Measurements from ENCODE around the gene DENND6B.
"Not testable (repeated sequence)": the region's sequence is repeated elsewhere in the genome, so short reads cannot be mapped to it uniquely, and the experiment has no call there.

Gene DENND6B

DNA sequence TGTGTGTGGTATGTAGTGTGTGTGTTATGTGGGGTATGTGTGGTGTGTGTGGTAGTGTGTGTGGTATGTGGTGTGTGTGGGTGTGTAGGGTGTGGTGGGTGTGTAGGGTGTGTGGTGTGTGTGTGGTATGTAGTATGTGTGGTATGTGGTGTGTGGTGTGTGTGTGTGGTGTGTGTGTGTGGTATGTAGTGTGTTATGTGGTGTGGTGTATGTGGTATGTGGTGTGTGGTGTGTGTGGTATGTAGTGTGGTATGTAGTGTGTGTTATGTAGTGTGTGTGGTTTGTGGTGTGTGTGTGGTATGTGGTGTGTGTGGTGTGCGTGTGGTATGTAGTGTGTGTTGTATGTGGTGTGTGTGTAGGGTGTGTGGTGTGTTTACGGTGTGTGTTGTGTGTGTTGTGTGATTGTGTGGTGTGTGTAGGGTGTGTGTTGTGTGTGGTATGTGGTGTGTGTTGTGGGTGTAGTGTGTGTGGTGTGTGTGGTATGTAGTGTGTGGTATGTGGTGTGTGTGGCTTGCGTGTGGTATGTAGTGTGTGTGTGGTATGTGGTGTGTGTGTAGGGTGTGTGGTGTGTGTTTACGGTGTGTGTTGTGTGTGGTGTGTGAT lies 12.1 kb upstream of the DENND6B start:
- DNase-seq, result no peak

GRCh38 chr22:50338042-50338573 lies 11.3 kb upstream of the DENND6B start:
- no peak for DNase-seq

DNA sequence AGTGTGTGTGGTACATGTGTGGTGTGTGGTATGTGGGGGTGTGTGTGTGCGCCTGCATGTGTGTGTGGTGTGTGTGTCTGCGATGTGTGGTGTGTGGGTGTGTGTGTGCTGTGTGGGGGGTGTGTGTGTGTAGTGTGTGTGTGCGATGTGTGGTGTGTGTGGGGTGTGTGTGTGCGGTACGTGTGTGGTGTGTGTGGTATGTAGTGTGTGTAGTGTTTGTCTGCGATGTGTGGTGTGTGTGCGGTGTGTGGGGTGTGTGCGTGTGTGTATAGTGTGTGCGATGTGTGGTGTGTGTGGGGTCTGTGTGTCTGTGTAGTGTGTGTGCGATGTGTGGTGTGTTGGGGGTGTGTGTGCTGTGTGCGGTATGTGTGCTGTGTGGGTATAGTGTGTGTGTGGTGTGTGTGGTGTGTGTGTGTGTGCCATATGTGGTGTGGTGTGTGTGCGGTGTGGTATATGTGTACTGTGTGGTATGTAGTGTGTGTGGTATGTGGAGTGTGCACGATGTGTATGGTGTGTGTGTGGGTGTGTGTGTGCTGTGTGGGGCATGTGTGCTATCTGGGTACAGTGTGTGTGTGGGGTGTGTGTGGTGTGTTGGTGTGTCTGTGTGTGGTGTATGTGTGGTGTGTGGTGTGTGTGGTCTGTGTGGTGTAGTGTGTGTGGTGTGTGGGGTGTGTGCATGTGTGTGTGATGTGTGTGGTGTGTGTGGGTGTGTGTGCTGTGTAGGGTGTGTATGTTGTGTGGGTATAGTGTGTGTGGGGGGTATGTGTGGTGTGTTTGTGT lies 10.6 kb upstream of the DENND6B start:
- no peak for DNase-seq

- not testable (repeated sequence) for DNase-seq
Observed at GRCh38 chr22:50334433-50334832, 7.6 kb upstream of the DENND6B start.

GRCh38 chr22:50329236-50329635 lies 2.4 kb upstream of the DENND6B start:
- no peak for DNase-seq

- DNase-seq, result no peak
Observed at GRCh38 chr22:50327711-50328019, 853 bp upstream of the DENND6B start.

DNA sequence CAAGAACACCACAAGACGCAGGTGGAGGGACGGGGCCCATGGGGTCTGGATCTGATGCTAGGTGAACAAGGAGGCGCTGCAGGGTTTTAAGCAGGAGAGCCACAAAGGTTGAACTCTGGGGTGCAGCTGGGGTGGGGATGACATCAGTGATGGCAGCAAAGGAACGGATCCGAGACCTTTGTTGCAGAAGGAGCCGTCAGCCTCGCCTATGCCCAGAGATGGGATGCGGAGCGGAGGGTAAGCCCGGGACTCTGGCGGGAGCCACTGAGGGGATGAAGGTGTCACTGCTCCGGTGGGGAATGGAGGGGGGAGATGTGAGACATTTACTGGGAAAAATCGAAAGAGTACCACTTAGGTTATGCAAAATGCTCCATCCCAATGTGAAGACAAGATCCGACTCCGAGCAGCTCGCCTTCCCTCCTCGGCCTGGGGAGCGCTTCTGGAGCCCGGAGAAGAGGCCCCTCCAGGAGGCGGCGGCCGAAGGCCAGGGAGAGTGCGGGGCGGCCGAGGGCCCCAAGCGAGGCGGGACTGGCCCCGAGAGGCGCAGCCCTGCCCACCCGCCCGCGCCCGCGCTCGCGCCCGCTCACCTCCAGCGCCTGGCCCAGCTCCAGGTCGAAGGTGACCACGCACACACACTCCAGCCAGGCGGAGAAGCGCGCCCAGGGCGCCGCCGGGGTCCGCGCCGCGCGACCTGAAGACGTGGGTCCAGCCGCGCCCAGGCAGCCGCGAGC lies 422 bp downstream of the DENND6B start:
- no peak for DNase-seq

GRCh38 chr22:50325444-50326224 lies 1.2 kb downstream of the DENND6B start:
- DNase-seq, result no peak

- DNase-seq, result no peak
Observed at GRCh38 chr22:50323900-50324299, 2.9 kb downstream of the DENND6B start.

DNA sequence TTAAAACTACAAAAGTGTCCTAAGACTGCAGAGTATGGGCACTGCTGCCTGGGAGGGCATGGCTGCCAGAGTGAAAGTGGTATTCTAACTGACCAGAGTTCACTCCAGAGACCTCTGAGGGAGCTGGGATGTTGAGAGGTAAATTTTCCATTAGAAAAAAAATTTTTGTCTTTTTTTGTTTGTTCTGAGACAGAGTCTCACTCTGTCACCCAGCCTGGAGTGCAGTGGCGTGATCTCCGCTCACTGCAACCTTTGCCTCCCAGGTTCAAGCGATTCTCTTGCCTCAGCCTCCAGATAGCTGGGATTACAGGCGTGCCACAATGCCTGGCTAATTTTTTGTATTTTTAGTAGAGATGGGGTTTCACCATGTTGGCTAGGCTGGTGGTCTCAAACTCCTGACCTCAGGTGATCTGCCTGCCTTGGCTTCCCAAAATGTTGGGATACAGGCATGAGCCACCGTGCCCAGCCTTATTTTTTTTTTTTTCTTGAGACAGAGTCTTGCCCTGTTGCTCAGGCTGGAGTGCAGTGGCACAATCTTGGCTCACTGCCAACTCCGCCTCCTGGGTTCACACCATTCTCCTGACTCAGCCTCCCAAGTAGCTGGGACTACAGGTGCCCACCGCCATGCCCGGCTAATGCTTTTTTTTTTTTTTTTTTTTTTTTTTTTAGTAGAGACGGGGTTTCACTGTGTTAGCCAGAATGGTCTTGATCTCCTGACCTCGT lies 4.3 kb downstream of the DENND6B start:
- DNase-seq, result not testable (repeated sequence)

DNA sequence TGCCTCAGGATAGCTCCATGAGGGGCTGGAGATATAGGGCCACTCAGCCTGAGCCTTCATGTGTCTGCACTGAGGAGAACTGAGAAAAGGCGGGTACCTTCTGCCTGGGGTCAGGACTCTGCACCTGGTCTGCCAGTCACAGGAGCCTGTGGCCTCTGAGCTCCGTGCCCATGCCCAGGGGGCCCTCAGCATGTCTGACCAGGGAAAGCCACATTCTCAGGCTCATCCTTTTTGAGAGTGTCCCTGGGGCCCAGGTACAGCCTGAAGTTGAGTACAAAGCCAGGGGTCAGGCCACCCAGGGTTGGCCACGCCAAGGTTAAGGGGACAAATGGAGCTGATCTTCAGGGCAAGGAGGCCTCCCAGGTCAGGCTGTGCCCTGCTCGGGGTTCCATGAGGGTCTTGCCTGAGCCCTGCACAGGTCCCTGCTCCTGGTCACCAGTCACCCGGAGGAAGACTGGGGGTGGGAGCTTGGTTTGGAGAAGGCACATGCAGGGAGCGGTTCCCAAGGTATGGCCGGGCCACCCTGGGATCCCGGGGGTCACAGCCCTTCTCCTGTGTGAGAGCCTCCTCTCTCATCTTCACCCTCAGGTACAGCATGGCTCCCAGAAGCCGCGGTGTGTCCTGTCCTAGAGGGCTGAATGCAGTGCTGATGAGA lies 6.0 kb downstream of the DENND6B start:
- DNase-seq, result no peak

DNA sequence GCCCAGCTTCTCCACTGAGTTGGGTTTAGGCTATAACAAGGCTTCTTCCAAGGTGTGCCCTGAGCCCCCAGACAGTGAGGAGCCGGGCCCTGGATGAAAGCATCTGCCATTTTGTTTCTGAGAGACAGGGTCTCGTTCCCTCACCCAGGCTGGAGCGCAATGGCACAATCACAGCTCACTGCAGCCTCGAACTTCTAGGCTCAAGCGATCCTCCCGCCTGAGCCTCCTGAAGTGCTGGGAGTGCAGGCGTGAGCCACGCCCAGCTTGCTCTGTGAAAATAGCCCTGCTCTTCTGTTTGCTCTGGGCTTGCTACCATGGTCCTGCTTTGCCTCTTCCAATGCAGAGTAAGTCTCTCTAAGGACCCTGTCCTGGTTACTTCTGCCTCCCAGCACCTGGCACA lies 6.7 kb downstream of the DENND6B start:
- no peak for DNase-seq

GRCh38 chr22:50319503-50319951 lies 7.3 kb downstream of the DENND6B start:
- DNase-seq, result no peak

DNA sequence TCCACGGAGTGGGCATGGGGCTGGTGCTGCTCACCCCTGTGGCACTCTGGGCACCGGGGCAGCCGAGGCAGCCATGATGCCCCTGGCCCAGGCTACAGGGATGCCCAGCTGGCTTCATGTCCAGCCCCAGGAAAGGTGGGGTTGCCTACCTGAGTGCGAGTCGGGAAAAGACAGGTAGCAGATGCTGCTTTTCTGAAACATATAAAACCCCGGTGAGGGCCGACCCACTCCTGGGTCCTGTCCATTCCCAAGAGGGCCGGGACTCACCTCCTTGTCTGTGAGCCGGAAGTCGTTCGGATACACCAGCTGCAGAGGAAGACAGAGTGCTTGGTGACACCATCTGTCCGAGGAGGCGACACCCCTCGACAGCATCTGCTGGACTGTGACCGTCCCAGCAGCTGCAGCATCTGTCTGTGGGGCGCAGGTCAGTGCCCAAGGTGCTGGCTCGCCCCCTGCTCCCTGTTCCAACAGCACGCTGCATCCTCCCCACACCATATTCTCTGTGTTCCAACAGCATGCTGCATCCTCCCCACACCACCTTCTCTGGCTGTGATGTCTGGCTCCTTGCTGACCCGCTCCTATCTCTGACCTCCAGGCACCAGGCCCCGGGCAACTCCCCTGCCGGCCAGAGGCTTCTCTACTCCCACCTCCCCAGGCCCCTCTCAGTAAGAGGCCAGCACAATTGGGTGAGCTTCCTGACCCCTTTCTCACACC lies 8.0 kb downstream of the DENND6B start:
- no peak for DNase-seq

DNA sequence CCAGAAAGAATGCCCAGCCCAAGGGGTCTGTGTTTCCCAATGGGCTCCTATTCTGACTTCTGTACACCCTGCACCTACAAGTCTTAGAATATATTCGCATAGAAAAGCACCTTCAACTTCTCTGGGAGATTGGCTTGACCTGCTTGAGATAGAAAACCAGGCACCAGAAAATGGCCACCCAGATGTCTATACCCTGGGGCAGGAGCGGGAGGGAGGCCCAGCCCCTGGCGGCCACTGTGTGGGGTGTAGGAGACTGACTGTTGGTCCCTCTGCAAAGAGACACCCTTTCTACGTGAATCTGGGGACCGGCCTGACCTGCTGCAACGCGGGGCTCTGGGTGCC lies 8.5 kb downstream of the DENND6B start:
- DNase-seq, result no peak

DNA sequence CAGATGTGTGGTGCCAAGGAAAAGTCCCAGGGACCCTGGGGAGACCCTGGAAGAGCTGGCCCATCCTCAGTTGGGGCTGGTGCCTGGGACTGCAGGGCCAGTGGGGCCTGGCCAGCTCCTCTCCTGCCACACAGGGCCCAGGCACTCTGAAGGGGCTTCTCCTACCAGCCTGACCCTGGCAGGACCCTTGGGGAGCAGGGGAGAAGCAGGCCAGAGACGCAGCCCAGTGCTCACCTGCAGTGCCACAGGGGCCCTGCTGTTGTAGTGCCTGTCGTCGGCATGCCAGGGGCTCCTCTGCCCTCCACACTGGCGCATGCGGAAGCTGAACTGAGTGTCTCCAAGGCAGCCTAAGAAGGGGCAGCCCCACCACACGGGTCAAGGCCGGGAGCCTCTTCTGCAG lies 9.1 kb downstream of the DENND6B start:
- no peak for DNase-seq

DNA sequence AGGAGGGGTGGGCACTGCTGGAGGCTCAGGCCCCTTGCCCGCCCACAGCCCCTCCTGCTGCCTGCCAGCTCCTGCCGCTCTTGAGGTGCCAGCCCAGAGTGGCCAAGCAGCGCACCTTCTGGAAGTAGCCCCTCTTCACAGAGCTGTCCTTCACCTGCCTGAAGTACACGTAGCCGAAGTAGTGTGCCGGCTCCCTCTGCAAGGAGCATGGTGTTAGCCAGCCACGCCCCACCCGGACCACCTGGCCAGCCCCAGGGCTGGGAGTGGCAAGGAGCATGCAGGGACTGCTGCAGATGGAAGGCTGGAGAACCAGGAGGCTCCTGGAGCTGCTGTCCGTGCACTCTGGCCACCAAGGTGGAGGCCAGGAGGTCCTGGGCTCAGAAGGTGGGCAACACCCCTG lies 9.6 kb downstream of the DENND6B start:
- no peak for DNase-seq

- DNase-seq, result no peak
Observed at GRCh38 chr22:50316114-50317065, 10.4 kb downstream of the DENND6B start.

DNA sequence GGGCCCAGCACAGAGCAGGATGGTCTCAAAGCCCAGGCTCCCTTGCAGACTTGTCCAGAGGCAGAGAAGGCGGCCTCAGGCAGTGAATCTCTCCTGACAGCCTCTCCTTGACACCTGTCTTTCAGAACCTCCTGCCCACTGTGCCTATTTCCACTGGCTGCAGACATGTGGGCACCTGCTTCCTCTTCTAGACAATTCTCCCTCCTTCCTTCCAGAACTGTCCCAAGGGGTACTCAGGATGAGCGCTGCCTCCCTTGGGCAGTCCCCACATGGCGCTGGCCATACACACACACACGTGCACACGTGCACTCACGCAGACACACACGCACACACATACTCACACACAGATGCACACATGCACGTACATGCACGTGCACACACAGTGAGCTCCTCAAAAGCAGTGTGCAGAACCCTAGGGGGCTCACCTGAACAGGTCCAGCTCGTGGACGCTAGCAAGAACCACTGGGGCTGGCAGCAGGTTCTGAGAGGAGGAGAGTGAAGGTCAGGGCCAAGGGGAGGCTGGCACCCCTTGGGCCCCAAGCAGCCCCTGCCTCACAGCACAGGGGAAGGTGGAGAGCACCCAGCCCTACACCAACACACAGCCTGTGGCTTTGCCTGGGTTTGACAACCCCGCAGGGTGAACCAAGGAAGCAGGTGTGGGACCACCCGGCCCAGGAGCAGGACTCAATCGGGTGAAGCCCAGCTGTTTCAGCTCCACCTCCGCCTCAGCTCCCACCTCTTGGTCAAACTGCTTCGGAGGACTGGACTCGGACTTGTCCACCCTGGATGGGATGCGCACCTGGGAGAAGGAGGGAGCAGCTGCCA lies 11.3 kb downstream of the DENND6B start:
- DNase-seq, result no peak
